GM12801 (cell line): Measurements from ENCODE around the gene CHST6.

Source experiments
- TF ChIP-seq, protein P1 (sequence below): IDR thresholded peaks from one replicate; pipeline ENCODE4 v1.5.1; 2011; ENCODE audit warnings: control low read depth; ENCODE audit not compliant: insufficient read length; ENCODE audit errors: extremely low read depth

CHST6 gene

DNA sequence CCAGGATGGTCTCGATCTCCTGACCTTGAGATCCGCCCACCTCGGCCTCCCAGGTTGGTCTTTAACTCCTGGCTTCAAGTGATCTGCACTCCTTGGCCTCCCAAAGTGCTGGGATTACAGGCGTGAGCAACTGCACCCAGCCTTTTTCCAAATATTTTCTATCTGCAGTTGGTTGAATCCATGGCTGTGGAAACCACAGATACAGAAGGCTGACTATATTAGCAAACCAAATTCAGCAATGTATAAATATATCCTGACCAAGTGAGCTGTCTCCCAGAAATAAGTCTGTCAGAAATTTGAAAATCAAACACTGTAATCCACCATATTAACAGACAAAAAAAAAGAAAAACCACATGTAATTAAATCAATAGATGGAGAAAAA is 71.5 kb downstream of the CHST6 start:
- TF ChIP-seq, protein P1, sequence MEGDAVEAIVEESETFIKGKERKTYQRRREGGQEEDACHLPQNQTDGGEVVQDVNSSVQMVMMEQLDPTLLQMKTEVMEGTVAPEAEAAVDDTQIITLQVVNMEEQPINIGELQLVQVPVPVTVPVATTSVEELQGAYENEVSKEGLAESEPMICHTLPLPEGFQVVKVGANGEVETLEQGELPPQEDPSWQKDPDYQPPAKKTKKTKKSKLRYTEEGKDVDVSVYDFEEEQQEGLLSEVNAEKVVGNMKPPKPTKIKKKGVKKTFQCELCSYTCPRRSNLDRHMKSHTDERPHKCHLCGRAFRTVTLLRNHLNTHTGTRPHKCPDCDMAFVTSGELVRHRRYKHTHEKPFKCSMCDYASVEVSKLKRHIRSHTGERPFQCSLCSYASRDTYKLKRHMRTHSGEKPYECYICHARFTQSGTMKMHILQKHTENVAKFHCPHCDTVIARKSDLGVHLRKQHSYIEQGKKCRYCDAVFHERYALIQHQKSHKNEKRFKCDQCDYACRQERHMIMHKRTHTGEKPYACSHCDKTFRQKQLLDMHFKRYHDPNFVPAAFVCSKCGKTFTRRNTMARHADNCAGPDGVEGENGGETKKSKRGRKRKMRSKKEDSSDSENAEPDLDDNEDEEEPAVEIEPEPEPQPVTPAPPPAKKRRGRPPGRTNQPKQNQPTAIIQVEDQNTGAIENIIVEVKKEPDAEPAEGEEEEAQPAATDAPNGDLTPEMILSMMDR, result no peak
